ENCODE measurements around the gene PTDSS2.
"Not testable (repeated sequence)": the region's sequence is repeated elsewhere in the genome, so short reads cannot be mapped to it uniquely, and the experiment has no call there.

Gene PTDSS2

GRCh38 chr11:414318-414857 is 35.7 kb upstream of the PTDSS2 start:
- no peak for DNase-seq

GRCh38 chr11:415640-416041 is 34.4 kb upstream of the PTDSS2 start:
- no peak for DNase-seq

- no peak for DNase-seq
Measured at GRCh38 chr11:416051-416756, 33.9 kb upstream of the PTDSS2 start.

- DNase-seq: peak; percentile 47
Measured at GRCh38 chr11:416757-417621, 33.1 kb upstream of the PTDSS2 start.

- DNase-seq: no peak
Measured at GRCh38 chr11:417652-418342, 32.3 kb upstream of the PTDSS2 start.

- DNase-seq: no peak
Measured at GRCh38 chr11:418343-419247, 31.5 kb upstream of the PTDSS2 start.

- DNase-seq: no peak
Measured at GRCh38 chr11:419248-420005, 30.7 kb upstream of the PTDSS2 start.

GRCh38 chr11:420054-420910 is 29.8 kb upstream of the PTDSS2 start:
- DNase-seq: no peak

- DNase-seq: no peak
Measured at GRCh38 chr11:420911-421321, 29.2 kb upstream of the PTDSS2 start.

GRCh38 chr11:422249-422656 is 27.8 kb upstream of the PTDSS2 start:
- DNase-seq: no peak

- DNase-seq: no peak
Measured at GRCh38 chr11:424232-424631, 25.8 kb upstream of the PTDSS2 start.

GRCh38 chr11:424766-425165 is 25.3 kb upstream of the PTDSS2 start:
- not testable (repeated sequence) for DNase-seq

GRCh38 chr11:425301-425700 is 24.8 kb upstream of the PTDSS2 start:
- DNase-seq: no peak

- no peak for DNase-seq
Measured at GRCh38 chr11:426851-427250, 23.2 kb upstream of the PTDSS2 start.

GRCh38 chr11:428295-428694 is 21.8 kb upstream of the PTDSS2 start:
- no peak for DNase-seq

GRCh38 chr11:429391-429790 is 20.7 kb upstream of the PTDSS2 start:
- no peak for DNase-seq

- no peak for DNase-seq
Measured at GRCh38 chr11:429931-430456, 20.1 kb upstream of the PTDSS2 start.

GRCh38 chr11:431921-432320 is 18.2 kb upstream of the PTDSS2 start:
- DNase-seq: no peak

GRCh38 chr11:432501-433100 is 17.5 kb upstream of the PTDSS2 start:
- no peak for DNase-seq

- DNase-seq: no peak
Measured at GRCh38 chr11:433111-433510, 17.0 kb upstream of the PTDSS2 start.
